22Rv1 (cell line): ENCODE measurements around the gene GSTT4.
"Not testable (repeated sequence)": the region's sequence is repeated elsewhere in the genome, so short reads cannot be mapped to it uniquely, and the experiment has no call there.

Experiments
- H3K27ac ChIP-seq: fragments of 450-650 bp; 2 replicates; pipeline ENCODE4 v1.5.1; 2017
- ZFX ChIP-seq: fragments of 450-650 bp; IDR thresholded peaks from 2 replicates; pipeline ENCODE4 v1.6.1; 2017; ENCODE audit warnings: antibody characterized with exemption, borderline replicate concordance
- TF ChIP-seq, protein P1 (sequence below): fragments of 450-650 bp; IDR thresholded peaks from 2 replicates; pipeline ENCODE4 v1.5.1; 2017; ENCODE audit warnings: mild to moderate bottlenecking

Gene GSTT4

DNA sequence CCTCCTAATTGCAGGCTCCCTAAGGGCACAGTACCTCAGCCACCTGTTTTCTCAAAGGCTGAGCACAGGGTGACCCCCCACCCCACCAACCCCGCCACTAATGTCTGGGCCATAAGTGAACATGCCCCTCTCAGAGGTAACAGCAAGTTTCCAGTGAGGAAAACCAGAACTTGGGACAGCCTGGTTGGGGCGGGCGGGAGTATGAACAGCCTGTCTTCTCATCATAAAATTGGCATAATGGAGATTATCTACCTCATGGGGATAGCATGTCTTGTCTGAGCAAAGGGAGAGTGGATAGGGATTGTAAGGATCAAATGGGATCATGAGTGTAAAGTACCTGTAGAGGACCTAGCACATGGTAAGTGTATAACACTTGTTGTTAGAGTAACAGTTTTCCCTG is 33.3 kb downstream of the GSTT4 start:
- H3K27ac ChIP-seq, result not testable (repeated sequence)

DNA sequence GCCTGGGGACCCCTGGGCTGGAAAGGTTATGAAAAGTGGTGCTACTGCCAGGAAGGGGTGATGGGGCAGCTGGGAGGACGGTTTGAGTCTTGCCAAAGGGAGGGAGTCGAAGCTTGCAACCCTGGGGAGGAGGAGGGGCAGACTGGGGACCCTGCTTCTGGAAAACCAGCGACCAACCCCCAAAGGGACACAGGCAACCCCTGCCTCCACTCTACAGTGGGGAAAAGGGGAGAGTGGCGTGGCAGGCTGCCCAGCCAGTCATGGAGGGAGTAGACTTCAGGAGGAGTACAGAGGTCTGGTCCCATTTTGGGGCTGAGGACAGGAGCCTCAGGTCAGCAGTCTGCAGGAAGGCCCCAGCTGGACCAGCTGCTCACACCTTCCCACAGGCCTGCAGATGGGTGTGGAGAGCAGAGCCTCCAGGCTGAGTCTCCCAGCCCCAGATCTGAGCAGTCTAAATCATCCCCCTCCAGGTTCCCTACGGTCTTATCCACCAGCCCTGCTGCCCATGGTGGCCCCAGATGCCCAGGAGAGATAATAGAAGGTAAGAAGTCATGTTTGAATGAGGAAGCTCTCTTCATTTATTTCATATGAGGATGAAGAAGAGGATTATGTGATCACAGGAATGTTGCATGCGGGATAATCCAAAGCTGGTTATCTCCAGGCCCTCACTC is 34.3 kb downstream of the GSTT4 start:
- no peak overlapping the region for H3K27ac ChIP-seq
- TF ChIP-seq, protein P1, sequence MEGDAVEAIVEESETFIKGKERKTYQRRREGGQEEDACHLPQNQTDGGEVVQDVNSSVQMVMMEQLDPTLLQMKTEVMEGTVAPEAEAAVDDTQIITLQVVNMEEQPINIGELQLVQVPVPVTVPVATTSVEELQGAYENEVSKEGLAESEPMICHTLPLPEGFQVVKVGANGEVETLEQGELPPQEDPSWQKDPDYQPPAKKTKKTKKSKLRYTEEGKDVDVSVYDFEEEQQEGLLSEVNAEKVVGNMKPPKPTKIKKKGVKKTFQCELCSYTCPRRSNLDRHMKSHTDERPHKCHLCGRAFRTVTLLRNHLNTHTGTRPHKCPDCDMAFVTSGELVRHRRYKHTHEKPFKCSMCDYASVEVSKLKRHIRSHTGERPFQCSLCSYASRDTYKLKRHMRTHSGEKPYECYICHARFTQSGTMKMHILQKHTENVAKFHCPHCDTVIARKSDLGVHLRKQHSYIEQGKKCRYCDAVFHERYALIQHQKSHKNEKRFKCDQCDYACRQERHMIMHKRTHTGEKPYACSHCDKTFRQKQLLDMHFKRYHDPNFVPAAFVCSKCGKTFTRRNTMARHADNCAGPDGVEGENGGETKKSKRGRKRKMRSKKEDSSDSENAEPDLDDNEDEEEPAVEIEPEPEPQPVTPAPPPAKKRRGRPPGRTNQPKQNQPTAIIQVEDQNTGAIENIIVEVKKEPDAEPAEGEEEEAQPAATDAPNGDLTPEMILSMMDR, result no peak
- TF ChIP-seq ZFX, result no peak

DNA sequence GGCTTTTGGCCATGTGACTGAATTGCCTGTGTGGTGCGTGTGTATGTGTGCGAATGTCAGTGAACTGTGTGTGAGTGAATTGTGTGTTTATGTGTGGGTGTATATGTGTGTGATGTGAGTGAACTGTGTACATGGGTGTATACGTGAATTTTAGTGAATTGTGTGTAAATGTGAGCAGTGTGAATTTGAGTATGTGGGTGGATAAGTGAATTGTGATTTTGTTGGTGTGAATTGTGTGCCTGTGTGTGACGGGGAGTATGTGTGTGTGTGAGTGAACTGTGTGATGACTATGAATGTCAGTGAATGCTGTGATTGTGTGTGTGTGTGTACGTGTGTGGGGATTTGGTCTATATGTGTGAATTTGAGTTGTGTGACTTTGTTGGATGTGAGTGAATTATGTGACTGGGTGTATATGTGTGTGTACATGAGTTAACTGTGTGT is 35.0 kb downstream of the GSTT4 start:
- TF ChIP-seq ZFX, result no peak
- TF ChIP-seq, protein P1, result no peak

DNA sequence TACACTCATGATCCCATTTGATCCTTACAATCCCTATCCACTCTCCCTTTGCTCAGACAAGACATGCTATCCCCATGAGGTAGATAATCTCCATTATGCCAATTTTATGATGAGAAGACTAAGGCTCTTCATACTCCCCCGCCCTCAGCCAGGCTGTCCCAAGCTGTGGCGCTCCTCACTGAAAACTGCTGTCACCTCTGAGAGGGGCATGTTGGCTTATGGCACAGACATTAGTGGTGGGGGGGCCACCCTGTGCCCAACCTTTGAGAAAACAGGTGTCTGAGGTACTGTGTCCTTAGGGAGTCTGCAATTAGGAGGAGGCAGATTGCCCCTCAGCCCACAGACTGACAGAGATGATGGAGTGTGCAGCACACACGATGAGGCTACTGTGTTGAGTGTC is 36.2 kb downstream of the GSTT4 start:
- TF ChIP-seq, protein P1, result no peak
- no peak for TF ChIP-seq ZFX
- H3K27ac ChIP-seq, result no peak overlapping the region

More for the DNA sequence above, 35.0 kb downstream of the GSTT4 start:
- no peak overlapping the region for H3K27ac ChIP-seq

DNA sequence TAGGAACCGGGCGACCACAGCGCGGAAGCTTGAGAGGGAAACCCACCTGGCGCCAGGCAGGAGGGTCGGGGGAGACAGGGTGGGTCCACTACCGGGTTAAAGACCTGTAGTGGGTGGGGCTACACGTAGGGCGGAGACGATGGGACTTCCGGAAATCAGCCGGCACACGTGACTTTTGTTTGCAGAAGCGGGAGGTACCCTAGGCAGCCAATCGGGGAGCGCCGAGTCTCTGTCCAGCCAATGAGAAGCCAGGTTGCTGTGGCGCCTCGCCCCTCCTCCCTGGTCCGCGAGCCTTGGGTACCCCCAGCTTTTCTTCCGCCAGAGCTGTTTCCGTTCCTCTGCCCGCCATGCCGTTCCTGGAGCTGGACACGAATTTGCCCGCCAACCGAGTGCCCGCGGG is 38.7 kb downstream of the GSTT4 start, which contains the start of gene DDTL:
Gene DDTL (plus strand): TSS at position 321 of the 400 bp plus-strand sequence. CDS start 27 bp downstream, at position 348.
- H3K27ac ChIP-seq, result not testable (repeated sequence)

DNA sequence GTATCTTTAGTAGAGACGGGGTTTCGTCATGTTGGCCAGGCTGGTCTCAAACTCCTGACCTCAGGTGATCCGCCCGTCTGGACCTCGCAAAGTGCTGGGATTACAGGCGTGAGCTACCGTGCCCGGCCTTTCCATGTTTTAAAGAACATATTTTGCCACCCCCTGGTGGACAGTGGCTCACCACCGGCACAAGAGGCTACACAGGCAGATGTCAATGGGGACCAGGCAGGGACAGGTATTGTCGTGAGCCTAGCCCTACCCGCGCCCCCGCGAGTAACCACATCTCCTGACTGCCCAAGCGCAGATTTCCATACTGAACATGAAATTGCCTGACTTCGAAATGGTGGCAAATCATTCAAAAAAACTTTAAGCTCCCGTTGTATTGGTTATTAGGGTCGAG is 39.2 kb downstream of the GSTT4 start:
- H3K27ac ChIP-seq, result not testable (repeated sequence)

DNA sequence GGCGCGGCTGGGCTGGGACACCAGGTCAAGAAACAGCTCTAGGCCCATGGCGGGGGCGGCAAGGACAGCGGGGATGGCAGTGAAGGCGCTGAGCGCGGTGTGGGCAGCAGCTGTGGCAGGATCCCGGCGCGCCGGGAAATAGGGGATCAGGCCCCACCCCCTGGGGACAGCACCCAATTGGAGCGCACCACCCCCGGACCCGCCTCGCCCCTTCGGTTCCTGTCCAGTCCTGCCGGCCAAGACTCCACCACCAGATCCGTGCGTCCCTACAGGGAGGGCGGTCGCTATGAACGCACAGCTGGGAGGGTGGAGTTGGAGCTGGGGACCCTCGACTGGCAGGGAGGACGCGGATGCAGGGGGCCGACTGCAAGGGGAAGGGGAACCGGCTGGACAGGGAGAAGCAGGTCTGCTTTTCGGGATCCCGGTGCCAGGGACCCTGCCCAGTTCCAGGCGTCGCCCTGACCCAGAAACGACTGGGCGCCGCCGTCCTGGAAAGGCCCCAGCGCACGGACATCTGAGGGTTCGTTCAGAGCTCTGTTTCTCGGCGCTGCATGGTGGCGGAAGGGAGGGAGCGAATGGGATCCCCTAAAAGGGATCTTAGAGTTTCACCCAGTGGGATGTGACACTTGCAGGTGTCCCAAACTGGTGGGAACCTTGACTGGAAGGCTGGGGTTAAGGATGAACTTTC is 44.0 kb downstream of the GSTT4 start, which contains the start of gene GSTT2B:
Gene GSTT2B (minus strand): TSS at position 112 of the 688 bp plus-strand sequence. CDS start 64 bp downstream, at position 48.
- not testable (repeated sequence) for H3K27ac ChIP-seq

DNA sequence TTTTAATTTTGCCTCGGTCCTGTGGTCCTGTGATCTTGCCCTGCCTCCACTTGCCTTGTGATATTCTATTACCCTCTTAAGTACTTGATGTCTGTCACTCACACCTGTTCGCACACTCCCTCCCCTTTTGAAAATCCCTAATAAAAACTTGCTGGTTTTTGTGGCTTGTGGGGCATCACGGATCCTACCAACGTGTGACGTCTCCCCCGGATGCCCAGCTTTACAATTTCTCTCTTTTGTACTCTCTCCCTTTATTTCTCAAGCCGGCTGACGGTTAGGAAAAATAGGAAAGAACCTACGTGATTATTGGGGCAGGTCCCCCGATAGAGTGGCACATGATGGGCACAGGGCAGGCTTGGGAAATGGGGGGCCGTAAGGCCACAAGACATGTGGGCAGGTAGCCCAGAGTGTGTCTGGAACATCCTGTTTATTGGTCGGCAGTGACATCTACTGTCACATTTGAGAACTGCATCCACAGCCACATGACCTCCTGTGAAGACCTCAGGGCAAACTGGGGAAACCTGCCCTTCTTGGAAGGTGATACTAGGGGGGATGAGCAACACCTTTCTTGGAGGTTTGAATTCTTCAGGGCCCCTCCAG is 48.9 kb downstream of the GSTT4 start:
- H3K27ac ChIP-seq, result not testable (repeated sequence)
- TF ChIP-seq, protein P1, result peak; percentile 73

DNA sequence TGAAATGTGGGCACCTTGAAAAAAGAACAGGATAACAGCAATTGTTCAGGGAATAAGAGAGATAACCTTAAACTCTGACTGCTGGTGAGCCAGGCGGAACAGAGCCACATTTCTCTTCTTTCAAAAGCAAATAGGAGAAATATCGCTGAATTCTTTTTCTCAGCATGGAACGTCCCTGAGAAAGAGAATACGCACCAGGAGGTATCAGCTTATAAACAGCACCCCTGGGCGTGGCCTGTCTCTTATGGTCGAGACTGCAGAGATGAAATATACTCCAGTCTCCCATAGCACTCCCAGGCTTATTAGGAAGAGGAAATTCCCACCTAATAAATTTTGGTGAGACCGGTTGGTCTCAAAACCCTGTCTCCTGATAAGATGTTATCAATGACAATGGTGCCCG is 49.4 kb downstream of the GSTT4 start:
- H3K27ac ChIP-seq, result not testable (repeated sequence)

DNA sequence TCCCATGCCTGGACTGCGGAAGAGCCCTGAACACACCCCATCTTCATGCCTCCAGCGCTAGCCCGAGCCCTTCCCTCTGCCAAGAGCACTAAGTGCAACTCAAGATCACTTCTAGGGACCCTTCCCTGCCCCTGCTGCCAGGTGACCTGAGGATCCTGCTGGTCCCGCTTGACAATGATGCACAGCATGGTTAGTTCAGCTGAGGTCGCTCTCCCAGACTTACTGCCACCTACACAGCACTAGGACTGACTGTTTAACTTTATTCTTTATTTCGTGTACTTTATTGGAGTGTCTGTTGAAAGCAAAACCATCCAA is 50.3 kb downstream of the GSTT4 start:
- not testable (repeated sequence) for H3K27ac ChIP-seq

DNA sequence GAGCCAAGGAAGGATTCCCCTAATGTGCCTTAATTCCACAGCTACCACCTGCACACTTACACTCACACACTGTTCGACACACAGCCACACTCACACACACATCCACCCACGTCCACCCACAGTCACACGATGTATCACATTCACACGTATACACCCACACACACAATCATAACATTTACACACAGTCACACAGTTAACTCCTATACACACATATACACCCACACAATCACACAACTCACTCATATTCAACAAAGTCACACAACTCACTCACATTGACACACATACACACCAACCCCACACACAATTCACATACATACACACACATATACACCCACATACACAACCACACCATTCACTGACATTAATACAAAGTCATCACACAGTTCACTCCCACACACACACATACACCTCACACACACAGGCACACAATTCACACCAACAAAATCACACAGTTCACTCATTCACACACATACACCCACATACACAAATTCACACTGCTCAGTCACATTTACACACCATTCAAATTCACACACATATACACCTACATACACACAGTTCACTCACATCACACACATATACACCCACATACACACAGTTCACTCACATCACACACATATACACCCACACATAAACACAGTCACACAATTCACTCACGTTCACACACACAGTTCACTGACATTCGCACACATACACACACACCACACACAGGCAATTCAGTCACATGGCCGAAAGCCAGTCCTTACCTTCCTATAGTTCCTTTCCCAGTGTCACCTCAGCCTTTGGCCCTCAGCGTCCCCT is 50.9 kb downstream of the GSTT4 start:
- not testable (repeated sequence) for H3K27ac ChIP-seq

DNA sequence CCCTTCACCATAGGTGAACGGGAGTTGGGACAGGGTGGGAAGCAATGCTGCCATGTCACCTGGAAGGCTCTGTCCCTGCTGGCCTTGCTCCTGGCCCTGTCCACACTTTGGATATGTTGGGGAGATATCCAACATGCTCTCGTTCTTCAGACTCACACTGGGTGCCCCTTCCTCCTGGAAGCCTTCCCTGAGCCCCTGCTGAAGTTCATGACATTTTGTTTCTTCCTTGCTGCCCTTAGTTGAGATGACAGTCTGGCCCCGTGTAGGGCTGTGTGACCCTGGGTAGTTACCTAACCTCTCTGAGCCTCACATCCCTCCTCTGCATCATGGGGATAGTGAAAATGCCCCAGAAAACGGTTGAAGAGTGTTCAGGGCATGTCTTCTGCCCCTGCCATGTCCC is 51.8 kb downstream of the GSTT4 start:
- not testable (repeated sequence) for H3K27ac ChIP-seq

DNA sequence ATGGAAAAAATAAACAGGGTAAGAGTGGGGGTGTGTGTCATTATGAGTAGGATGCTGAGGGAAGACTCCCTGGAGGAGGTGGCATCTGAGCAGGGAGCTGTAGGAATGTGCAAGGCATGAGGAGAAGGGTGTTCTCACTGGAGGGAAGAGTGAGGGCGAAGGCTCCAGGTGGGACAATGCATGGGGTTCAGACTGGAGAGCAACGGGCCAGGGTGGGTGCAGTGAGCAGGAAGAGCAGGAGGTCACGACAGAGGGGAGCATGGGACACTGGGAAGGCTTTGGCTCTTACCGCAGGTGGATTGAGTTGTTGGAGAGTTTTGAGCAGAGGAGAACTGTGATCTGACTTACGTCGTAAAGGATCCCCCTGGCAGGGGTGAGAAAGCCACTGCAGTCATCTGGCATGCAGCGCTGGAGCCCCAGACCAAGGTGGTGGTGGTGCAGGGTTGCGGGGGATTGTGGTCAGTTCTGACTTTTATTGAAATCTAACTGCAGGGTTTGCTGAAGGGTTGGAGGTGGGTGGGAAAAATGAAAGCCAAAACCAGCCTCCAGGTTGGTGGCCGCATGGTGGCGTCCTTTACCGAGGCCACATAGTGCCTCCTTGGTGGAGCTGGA is 52.4 kb downstream of the GSTT4 start:
- not testable (repeated sequence) for H3K27ac ChIP-seq

DNA sequence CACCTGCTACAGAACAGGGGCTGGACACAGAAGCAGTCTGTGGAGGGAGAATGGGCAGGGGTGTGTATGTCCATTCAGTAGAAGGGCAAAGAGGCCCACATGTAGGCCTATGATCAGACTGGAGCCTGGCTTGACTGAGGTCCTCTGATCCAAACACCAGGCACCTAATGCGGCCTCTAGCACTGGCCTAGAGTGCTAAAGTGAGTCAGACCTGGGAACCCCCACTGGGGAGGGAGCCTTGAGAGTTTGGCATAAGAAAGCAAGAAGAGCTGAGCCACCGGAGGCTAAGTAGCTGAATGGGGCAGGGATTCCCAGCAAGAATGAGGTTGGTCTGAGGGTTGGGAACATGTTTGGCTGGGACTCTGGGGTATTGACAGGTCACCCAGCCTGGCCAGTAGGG is 53.9 kb downstream of the GSTT4 start:
- H3K27ac ChIP-seq, result not testable (repeated sequence)

DNA sequence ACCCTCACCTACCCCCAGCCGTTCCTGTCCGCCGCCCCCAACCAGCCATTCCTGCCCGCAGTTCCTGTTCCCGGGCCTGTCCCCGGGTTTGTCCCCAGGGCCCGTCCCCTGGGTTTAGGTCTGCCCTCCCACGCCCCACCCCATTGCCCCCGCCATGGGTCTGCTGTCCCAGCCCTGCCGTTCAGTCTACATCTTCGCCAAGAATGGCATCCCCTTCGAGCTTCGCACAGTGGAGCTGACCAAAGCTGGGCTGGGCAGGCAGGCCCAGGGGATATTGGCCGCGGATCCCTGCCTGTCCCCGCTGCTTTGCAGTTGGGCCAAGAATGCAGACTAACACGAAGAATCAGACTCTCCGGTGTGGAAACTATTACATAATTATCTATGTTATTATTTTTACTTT is 55.5 kb downstream of the GSTT4 start:
- H3K27ac ChIP-seq, result not testable (repeated sequence)
